Measurements from ENCODE around the gene UBLCP1.

DNA sequence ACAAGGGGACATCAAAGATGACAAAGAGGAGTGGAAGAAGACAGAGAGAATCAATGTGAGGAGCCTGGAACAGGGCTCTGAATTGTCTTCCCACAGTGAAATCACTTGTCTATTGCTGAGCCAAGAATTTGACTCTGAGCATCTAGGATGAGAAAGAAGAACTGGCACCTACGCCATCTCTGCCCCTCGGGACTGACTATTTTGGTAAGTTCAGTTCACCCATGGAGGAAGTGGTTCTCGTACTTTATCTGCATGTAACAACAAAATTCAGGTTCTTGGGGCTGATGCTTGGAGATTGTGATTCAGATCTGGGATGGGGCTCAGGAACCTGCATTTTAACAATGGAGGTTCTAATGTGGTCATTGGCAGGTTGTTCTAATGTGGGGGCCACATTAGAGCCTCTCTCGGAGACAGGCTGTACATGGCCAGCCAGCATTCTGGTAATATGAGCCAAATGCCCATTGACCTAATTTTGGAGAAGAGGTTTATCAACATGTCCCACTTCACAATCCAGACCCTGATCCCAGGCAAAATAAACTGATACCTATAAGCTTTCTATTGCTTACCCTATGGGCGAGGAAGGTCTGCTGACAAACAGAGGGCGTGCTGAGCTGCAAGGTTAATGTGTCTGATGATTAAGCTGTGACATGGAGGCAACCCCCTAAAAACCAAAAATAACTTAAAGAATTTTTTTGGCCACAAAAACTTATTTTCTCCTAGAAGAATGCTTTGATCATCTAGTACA lies 69.9 kb downstream of the UBLCP1 start:
- TF ChIP-seq, protein P1, sequence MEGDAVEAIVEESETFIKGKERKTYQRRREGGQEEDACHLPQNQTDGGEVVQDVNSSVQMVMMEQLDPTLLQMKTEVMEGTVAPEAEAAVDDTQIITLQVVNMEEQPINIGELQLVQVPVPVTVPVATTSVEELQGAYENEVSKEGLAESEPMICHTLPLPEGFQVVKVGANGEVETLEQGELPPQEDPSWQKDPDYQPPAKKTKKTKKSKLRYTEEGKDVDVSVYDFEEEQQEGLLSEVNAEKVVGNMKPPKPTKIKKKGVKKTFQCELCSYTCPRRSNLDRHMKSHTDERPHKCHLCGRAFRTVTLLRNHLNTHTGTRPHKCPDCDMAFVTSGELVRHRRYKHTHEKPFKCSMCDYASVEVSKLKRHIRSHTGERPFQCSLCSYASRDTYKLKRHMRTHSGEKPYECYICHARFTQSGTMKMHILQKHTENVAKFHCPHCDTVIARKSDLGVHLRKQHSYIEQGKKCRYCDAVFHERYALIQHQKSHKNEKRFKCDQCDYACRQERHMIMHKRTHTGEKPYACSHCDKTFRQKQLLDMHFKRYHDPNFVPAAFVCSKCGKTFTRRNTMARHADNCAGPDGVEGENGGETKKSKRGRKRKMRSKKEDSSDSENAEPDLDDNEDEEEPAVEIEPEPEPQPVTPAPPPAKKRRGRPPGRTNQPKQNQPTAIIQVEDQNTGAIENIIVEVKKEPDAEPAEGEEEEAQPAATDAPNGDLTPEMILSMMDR (IDR thresholded peaks at IDR 0.05), result no peak
- no peak for TF ChIP-seq EZH2 (IDR thresholded peaks at IDR 0.05; ENCODE audit: borderline replicate concordance, insufficient read depth, low read depth, low read length, poor library complexity, severe bottlenecking)
